Fibroblast of mammary gland (primary cell): ENCODE data around the gene TMEM125.

ENCODE experiments used
- DNase-seq: peaks from one replicate; pipeline ENCODE4 v3.0.0-alpha.2; 2010; ENCODE audit warnings: low read depth
- H3K4me3 ChIP-seq: 2 replicates; pipeline ENCODE4 v1.5.1; 2011; ENCODE audit warnings: low read depth, mild to moderate bottlenecking, low read length, moderate library complexity; ENCODE audit not compliant: control insufficient read depth
- TF ChIP-seq, protein P1 (sequence below): conservative IDR thresholded peaks from 2 replicates; pipeline ENCODE4 v1.5.1; 2011; ENCODE audit warnings: low read depth, low read length, inconsistent platforms; ENCODE audit not compliant: control insufficient read depth, insufficient read depth

TMEM125 gene

DNA sequence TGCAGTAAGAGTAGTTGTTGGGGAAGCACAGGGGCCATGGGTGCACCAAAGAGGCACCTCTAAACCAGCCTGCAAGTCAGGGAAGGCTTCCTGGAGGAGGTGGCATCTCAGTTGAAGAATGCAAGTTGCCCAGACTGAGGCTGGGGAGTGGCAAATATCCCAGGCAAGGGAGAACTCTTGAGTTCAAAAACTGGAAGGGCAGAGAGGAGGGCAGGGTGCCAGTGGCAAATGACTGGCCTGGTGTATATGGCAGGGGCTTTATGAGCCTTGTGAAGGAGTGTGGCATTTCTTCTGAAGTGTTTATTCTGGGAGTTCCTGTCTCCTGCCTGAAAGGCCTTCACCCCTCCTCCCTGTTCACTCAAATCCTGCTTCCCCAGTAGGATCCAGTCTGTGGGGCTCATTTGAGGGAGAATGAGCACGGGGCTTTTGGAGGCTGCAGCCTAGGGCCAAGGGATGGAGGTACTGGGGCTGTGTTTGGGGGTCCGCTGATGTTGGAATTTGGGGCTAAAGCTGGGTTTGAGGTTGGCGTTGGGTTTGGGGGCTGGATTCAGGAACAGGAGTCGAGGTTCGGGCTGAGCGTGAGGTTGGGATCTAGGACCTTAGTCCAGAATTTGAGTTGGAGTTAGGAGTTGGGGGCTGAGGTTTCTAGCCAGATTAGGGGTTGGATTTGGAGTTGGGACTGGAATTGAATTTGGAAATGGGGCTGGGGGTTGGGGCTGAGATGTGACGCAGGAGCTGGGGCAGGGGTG, at the start of gene TMEM125:
TMEM125 (plus strand) TSS at position 357 of the 749 bp plus-strand sequence. CDS start 2,740 bp downstream, outside the sequence.
- DNase-seq = no peak
- no peak within 1 kb of the TSS for H3K4me3 ChIP-seq
- TF ChIP-seq, protein P1, sequence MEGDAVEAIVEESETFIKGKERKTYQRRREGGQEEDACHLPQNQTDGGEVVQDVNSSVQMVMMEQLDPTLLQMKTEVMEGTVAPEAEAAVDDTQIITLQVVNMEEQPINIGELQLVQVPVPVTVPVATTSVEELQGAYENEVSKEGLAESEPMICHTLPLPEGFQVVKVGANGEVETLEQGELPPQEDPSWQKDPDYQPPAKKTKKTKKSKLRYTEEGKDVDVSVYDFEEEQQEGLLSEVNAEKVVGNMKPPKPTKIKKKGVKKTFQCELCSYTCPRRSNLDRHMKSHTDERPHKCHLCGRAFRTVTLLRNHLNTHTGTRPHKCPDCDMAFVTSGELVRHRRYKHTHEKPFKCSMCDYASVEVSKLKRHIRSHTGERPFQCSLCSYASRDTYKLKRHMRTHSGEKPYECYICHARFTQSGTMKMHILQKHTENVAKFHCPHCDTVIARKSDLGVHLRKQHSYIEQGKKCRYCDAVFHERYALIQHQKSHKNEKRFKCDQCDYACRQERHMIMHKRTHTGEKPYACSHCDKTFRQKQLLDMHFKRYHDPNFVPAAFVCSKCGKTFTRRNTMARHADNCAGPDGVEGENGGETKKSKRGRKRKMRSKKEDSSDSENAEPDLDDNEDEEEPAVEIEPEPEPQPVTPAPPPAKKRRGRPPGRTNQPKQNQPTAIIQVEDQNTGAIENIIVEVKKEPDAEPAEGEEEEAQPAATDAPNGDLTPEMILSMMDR = no peak

- TF ChIP-seq, protein P1 = no peak
- H3K4me3 ChIP-seq = no peak overlapping the region
- DNase-seq = no peak
Measured at GRCh38 chr1:43220905-43221778, 48.6 kb upstream of the TMEM125 start.

GRCh38 chr1:43221797-43222196, 48.0 kb upstream of the TMEM125 start:
- TF ChIP-seq, protein P1 = no peak
- DNase-seq = no peak
- no peak overlapping the region for H3K4me3 ChIP-seq

GRCh38 chr1:43222879-43223278, 46.9 kb upstream of the TMEM125 start:
- DNase-seq = no peak
- no peak overlapping the region for H3K4me3 ChIP-seq
- TF ChIP-seq, protein P1 = no peak

DNA sequence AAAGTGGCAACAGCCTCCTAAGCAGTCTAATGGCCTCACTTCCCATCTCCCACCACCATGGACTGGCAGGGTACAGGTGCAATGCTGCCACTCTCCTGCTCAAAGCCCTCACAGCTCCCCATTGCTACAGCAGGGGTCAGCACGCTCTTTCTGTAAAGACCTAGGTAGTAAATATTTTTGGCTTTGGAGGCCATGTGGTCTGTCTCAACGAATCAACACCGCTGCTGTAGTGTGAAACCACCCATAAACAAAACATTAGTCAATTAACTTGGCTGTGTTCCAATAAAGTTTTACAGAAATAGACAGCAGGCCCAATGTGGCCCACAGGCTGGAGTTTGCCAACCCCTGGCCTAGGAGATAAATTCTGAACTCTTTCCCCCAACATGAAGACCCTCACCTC, 44.6 kb upstream of the TMEM125 start:
- no peak overlapping the region for H3K4me3 ChIP-seq
- peak; percentile 62 for DNase-seq
- TF ChIP-seq, protein P1 = peak; percentile 15

DNA sequence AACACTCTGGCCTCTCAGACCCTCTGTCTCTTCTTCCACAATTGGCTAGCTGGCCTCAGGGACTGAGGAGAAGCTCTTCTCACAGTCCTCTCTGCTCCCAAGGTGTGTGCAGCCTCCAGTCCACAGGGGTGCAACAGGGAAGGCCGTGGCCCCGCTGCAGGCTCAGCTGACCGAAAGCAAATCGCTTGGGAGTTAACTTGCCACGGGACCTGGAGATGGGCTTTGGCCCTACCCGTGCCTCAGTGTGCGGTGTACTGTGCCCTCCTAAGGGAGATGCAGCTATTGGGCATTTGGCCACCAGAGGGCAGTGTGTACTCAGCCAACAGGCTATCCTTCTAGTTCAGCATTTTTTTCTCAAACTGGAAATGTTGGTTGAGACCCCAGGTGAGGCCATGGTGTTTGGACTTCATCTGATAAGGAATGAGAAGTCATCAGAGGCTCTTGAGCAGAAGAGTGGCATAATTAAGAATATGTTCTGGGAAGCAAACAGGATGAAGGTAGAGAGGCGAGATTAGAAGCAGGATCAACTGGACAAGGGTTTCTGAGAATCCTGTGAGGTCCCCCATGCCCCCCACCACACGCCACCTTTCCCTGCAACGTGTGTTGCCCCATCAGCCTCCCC, 42.5 kb upstream of the TMEM125 start:
- DNase-seq = peak; percentile 70
- TF ChIP-seq, protein P1 = peak; percentile 92
- H3K4me3 ChIP-seq = no peak overlapping the region
